HFFc6 (cell line): ENCODE measurements around the gene HOXD8. TPM values are rescaled to one million over a fixed set of nuclear protein-coding genes. Genes with fewer than 3 reads are reported as not detected.

ENCODE experiments used
- DNase-seq: peaks from one replicate; pipeline ENCODE4 v3.0.0-alpha.2; 2018
- H3K27ac Mint-ChIP-seq: 2 replicates; pipeline ENCODE4 v1.8.0; 2020; ENCODE audit warnings: mild to moderate bottlenecking, mixed read lengths
- H3K27me3 Mint-ChIP-seq: 2 replicates; pipeline ENCODE4 v1.8.0; 2021; ENCODE audit warnings: mild to moderate bottlenecking, moderate library complexity, mixed read lengths; ENCODE audit not compliant: insufficient read depth
- H3K36me3 Mint-ChIP-seq: 2 replicates; pipeline ENCODE4 v1.8.0; 2021; ENCODE audit warnings: low read depth, mixed read lengths
- H3K4me1 Mint-ChIP-seq: 2 replicates; pipeline ENCODE4 v1.8.0; 2020; ENCODE audit warnings: low read depth, mixed read lengths
- H3K4me3 Mint-ChIP-seq: 2 replicates; pipeline ENCODE4 v1.8.0; 2020; ENCODE audit warnings: mild to moderate bottlenecking, moderate library complexity, mixed read lengths
- H3K9me3 Mint-ChIP-seq: 2 replicates; pipeline ENCODE4 v1.8.0; 2020; ENCODE audit warnings: mild to moderate bottlenecking, mixed read lengths
- total RNA-seq, 6 experiments: library from RNA; stranded (reverse); fragmentation: NEBNext Ultra II Directional; extraction: Animal tissue kit (Norgen Biotek cat#: 25700); gene quantifications; 2 replicates in 1 of 6; 3 replicates in 5 of 6; pipeline ENCODE4 v1.2.3, GENCODE V29; 2021
- TF ChIP-seq, protein P1 (sequence below): fragments of 200-600 bp; sonication (generic); IDR thresholded peaks from 2 replicates; pipeline ENCODE4 v1.5.0; 2021; ENCODE audit warnings: antibody characterized with exemption, mild to moderate bottlenecking

Gene HOXD8
- total RNA-seq, 6 experiments from 2014 or later: 2.3 to 5.1 (median 4.6) TPM

DNA sequence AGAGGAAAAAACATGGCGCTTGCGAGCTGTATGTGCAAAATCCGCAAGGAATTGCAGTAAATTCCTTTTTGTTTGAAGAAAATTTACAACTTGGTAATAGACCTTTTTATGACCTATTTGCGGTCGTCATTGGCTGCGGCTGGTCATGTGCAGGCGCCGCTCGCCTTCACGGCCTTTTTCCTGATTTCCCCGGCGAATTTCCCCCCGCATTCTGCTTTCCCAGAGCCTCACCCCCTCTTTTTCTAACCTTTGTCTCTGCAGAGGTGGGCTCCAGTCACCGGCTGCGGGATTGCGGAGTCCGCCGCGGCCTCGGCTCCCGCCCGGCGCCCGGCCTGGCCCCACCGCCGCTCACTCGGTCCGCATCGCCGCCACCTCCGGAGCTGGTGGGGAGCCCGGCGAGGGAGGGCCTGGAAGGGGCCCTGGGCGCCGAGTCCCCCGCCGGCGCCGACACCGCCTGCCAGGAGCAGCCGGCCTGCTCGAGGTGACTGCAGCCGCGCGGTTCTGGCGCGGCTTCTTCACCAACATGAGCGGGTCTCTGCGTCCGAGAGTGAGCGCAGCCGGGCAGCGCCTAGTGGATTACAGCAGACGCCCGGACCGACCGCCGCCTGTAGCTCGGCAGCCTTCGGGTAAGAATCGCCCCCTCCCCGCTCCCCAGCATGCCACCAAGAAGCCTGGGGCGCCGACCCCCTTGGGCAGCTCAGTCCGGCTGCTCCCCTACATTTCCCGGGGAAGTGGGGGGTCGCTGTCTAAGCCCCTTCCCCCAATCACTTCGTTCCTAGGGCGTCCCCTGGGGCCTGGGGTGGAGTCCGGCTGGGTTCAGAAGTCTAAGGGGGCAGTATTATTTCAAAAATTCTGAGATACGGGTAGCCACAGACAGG is 7.1 kb downstream of the HOXD8 start:
- no peaks in the 10 kb centered on the region for H3K9me3 Mint-ChIP-seq
- H3K27ac Mint-ChIP-seq: peak overlapping the region; percentile 84
- DNase-seq: no peak
- H3K36me3 Mint-ChIP-seq: peaks cover 5% of the 10 kb centered on the region; the same call in 1 of the 2 replicates
- H3K27me3 Mint-ChIP-seq: peaks cover 28% of the 10 kb centered on the region
- peaks cover 57% of the 10 kb centered on the region for H3K4me1 Mint-ChIP-seq
- peak overlapping the region; percentile 73 for H3K4me3 Mint-ChIP-seq
- TF ChIP-seq, protein P1, sequence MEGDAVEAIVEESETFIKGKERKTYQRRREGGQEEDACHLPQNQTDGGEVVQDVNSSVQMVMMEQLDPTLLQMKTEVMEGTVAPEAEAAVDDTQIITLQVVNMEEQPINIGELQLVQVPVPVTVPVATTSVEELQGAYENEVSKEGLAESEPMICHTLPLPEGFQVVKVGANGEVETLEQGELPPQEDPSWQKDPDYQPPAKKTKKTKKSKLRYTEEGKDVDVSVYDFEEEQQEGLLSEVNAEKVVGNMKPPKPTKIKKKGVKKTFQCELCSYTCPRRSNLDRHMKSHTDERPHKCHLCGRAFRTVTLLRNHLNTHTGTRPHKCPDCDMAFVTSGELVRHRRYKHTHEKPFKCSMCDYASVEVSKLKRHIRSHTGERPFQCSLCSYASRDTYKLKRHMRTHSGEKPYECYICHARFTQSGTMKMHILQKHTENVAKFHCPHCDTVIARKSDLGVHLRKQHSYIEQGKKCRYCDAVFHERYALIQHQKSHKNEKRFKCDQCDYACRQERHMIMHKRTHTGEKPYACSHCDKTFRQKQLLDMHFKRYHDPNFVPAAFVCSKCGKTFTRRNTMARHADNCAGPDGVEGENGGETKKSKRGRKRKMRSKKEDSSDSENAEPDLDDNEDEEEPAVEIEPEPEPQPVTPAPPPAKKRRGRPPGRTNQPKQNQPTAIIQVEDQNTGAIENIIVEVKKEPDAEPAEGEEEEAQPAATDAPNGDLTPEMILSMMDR: no peak

DNA sequence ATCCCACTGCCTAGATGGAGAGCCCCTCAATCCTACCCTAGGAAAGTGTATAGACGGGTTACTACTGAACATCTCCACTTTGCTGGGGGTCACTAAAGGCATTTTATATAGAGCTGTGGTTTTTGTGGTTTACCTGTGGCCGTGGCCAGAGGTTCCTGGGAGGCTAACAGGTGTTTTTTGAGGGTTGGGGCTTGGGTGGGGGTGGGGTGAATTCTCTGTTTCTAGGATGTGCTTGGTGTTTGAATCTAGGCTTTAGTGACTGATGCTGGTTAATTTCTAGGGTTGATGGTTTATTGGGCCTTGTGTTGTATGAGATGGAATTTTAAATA is 7.7 kb downstream of the HOXD8 start:
- peaks cover 3% of the 10 kb centered on the region; the same call in 1 of the 2 replicates for H3K36me3 Mint-ChIP-seq
- H3K4me3 Mint-ChIP-seq: peak overlapping the region; percentile 59; the same call in 1 of the 2 replicates
- peaks cover 25% of the 10 kb centered on the region for H3K27me3 Mint-ChIP-seq
- peak overlapping the region; percentile 39; the same call in 1 of the 2 replicates for H3K27ac Mint-ChIP-seq
- H3K9me3 Mint-ChIP-seq: no peaks in the 10 kb centered on the region
- TF ChIP-seq, protein P1: no peak
- peaks cover 51% of the 10 kb centered on the region for H3K4me1 Mint-ChIP-seq
- DNase-seq: no peak

DNA sequence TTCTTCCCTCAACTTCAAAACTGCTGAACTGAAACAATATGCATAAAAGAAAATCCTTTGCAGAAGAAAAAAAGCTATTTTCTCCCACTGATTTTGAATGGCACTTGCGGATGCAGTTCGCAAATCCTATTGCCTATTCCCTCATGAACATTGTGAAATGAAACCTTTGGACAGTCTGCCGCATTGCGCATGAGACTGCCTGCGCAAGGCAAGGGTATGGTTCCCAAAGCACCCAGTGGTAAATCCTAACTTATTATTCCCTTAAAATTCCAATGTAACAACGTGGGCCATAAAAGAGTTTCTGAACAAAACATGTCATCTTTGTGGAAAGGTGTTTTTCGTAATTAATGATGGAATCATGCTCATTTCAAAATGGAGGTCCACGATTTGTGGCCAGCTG is 8.4 kb downstream of the HOXD8 start:
- no peak for DNase-seq
- TF ChIP-seq, protein P1: no peak
- peaks cover 18% of the 10 kb centered on the region for H3K27me3 Mint-ChIP-seq
- H3K4me3 Mint-ChIP-seq: peak overlapping the region; percentile 59; the same call in 1 of the 2 replicates
- no peak overlapping the region for H3K27ac Mint-ChIP-seq
- H3K36me3 Mint-ChIP-seq: no peaks in the 10 kb centered on the region; the same call in 1 of the 2 replicates
- no peaks in the 10 kb centered on the region for H3K9me3 Mint-ChIP-seq
- peaks cover 44% of the 10 kb centered on the region for H3K4me1 Mint-ChIP-seq

DNA sequence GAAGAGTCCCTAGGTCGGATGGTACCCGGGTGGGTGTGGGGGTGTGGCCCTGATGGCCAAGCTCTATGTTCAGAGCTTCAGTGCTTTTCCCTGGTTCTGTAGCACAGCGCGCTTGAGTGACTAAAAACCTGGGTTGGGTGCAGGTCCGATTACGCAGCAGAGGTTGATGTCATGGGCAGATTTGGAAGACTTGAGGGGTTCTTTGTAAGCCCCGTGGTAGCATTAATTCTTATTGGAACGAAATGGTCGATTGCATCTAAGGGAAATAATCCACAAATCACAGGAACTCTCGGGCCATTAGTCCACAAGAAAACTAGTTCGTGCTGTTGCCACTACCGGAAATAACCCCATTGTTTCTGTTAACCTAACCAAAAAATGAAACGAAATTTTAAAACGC is 9.0 kb downstream of the HOXD8 start:
- peak overlapping the region; percentile 57 for H3K4me3 Mint-ChIP-seq
- TF ChIP-seq, protein P1: no peak

DNA sequence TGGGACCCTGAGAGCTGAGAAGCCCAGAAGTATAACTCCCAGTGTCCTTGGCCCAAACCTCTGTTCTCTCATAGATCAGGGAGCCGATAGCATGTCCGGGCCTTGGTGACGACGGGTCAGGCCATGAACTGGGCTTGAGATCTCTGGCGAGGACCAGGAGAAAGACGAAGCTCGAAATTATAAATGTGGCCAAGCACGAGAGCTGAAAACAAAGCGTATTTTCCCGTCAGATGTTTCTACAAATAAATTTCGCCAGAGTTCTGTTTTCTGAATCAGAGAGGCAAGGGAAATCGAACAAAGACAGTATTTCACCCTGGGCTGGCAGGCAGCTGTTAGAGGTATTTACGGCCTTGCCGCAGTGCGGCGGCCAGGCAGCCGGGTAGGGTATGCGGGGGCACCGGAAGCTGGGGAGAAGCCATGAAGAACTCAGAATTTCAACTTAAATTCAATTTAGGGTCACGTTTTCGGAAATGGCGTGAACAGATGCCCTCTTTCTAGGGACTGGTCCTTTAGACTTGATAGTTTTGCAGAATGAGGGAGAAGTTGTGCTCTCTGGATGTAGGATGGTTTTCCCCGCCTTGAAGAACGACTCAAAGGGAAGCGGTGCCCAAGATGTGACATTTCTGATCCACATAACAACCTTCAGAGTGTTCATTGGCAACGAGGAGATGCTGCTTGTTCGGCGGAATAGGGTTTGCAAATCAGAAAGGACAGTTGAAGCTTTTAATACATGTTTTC is 9.6 kb downstream of the HOXD8 start:
- peaks cover 41% of the 10 kb centered on the region for H3K4me1 Mint-ChIP-seq
- no peak for DNase-seq
- no peaks in the 10 kb centered on the region for H3K36me3 Mint-ChIP-seq

More for the DNA sequence above, 9.0 kb downstream of the HOXD8 start:
- Mint-ChIP-seq H3K36me3 (no peaks in the 10 kb centered on the region), H3K9me3 (no peaks in the 10 kb centered on the region), H3K4me1 (peaks cover 41% of the 10 kb centered on the region), H3K27ac (no peak overlapping the region), H3K27me3 (peaks cover 23% of the 10 kb centered on the region)
- no peak for DNase-seq

More for the DNA sequence above, 9.6 kb downstream of the HOXD8 start:
- peaks cover 25% of the 10 kb centered on the region for H3K27me3 Mint-ChIP-seq
- H3K9me3 Mint-ChIP-seq: no peaks in the 10 kb centered on the region
- TF ChIP-seq, protein P1: no peak
- H3K27ac Mint-ChIP-seq: no peak overlapping the region
- H3K4me3 Mint-ChIP-seq: peak overlapping the region; percentile 57
